A549 (cell line): ENCODE data around the gene PSMC3IP. TPM values are rescaled to one million over a fixed set of nuclear protein-coding genes. Genes with fewer than 3 reads are reported as not detected.

Source experiments
- ATAC-seq, 2 experiments: fragments of 200-7000 bp in 1 of 2; fragments of >200 bp in 1 of 2; cut with Nextera tagmentation in 1 of 2; cut with Tn5 transposase in 1 of 2; 3 replicates each; pipeline versions ENCODE4 v1.8.0 to v1.9.1; 2018 to 2020; ENCODE audit warnings: mild to moderate bottlenecking in 1 of 2, moderate library complexity in 1 of 2
- CTCF ChIA-PET: fragments of 300-600 bp; sonication (Branson Sonifier 250); formaldehyde crosslinking; extraction: SDS; loops from one replicate; lab custom pipeline; 2021; ENCODE audit warnings: antibody characterized with exemption, inconsistent platforms; lab: Yijun Ruan, JAX
- POLR2A ChIA-PET: fragments of 350-600 bp; formaldehyde crosslinking; extraction: SDS; loops from one replicate; lab custom pipeline; 2021; ENCODE audit warnings: antibody characterized with exemption, inconsistent platforms; lab: Yijun Ruan, JAX
- DNase-seq, 2 experiments: peaks; one replicate each; pipeline versions ENCODE4 v3.0.0 to v3.0.0-alpha.2; 2011 to 2016; ENCODE audit warnings: low read depth in 1 of 2, low spot score in 1 of 2
- FAIRE-seq: peaks from 2 replicates; lab custom pipeline; 2011; peaks lifted over from hg19 to GRCh38; lab: Jason Lieb, UNC
- H3K27ac ChIP-seq, 2 experiments: fragments of >200 bp; sonication (Bioruptor Twin); formaldehyde crosslinking; 3 replicates each; pipeline ENCODE4 v1.5.1; 2016 to 2017
- H3K4me1 ChIP-seq: fragments of >200 bp; sonication (Bioruptor Twin); formaldehyde crosslinking; 3 replicates; pipeline ENCODE4 v1.6.1; 2016
- H3K4me2 ChIP-seq: fragments of >200 bp; sonication (Bioruptor Twin); formaldehyde crosslinking; 3 replicates; pipeline ENCODE4 v1.6.1; 2016
- H3K4me3 ChIP-seq: fragments of >200 bp; sonication (Bioruptor Twin); formaldehyde crosslinking; 3 replicates; pipeline ENCODE4 v1.5.1; 2016
- H3K9me3 ChIP-seq: fragments of >200 bp; sonication (Bioruptor Twin); formaldehyde crosslinking; 3 replicates; pipeline ENCODE4 v1.6.1; 2016
- BCL3 ChIP-seq: fragments of >200 bp; sonication (Bioruptor Twin); formaldehyde crosslinking; IDR thresholded peaks from 3 replicates; pipeline ENCODE4 v1.6.1; 2016
- CBX2 ChIP-seq: fragments of 200-600 bp; sonication (generic); IDR thresholded peaks from 2 replicates; pipeline ENCODE4 v1.6.1; 2016; ENCODE audit warnings: low read depth, mild to moderate bottlenecking, borderline replicate concordance
- CHD4 ChIP-seq: fragments of 200-600 bp; sonication (generic); IDR thresholded peaks from 2 replicates; pipeline ENCODE4 v1.6.1; 2016; ENCODE audit warnings: antibody characterized with exemption, mild to moderate bottlenecking, borderline replicate concordance
- EHF ChIP-seq: fragments of 250-450 bp; sonication (Bioruptor Pico); IDR thresholded peaks from 2 replicates; pipeline ENCODE4 v1.5.0; 2020; ENCODE audit warnings: mild to moderate bottlenecking
- ELK1 ChIP-seq: fragments of 150-350 bp; IDR thresholded peaks from 2 replicates; pipeline ENCODE4 v1.6.1; 2014; ENCODE audit warnings: low read depth, mild to moderate bottlenecking, low read length
- ESRRA ChIP-seq: fragments of 150-350 bp; IDR thresholded peaks from 2 replicates; pipeline ENCODE4 v1.6.1; 2014; ENCODE audit warnings: mild to moderate bottlenecking, low read length, borderline replicate concordance
- FOSL2 ChIP-seq, 2 experiments: fragments of 450-650 bp in 1 of 2; fragments of >200 bp in 1 of 2; sonication (Bioruptor Twin) in 1 of 2; formaldehyde crosslinking; IDR thresholded peaks; 2 replicates each; pipeline versions ENCODE4 v1.5.0 to v1.6.1; 2016 to 2020; ENCODE audit warnings: mild to moderate bottlenecking in 1 of 2, moderate library complexity in 1 of 2
- FOXS1 ChIP-seq: fragments of 250-450 bp; sonication (Bioruptor Pico); IDR thresholded peaks from 2 replicates; pipeline ENCODE4 v1.5.0; 2020; ENCODE audit warnings: mild to moderate bottlenecking, moderate library complexity
- HES2 ChIP-seq: fragments of >200 bp; sonication (Bioruptor Twin); formaldehyde crosslinking; IDR thresholded peaks from 2 replicates; pipeline ENCODE4 v1.6.1; 2016
- HEYL ChIP-seq: fragments of 250-450 bp; sonication (Bioruptor Pico); IDR thresholded peaks from 2 replicates; pipeline ENCODE4 v1.8.0; 2021; ENCODE audit warnings: mild to moderate bottlenecking, moderate library complexity
- HMGXB4 ChIP-seq: fragments of 250-450 bp; sonication (Bioruptor Pico); IDR thresholded peaks from 2 replicates; pipeline ENCODE4 v1.5.0; 2021; ENCODE audit warnings: mild to moderate bottlenecking, moderate library complexity, borderline replicate concordance
- HOXB13 ChIP-seq: fragments of 250-450 bp; sonication (Bioruptor Pico); IDR thresholded peaks from 2 replicates; pipeline ENCODE4 v1.5.0; 2020; ENCODE audit warnings: low read depth, mild to moderate bottlenecking, moderate library complexity
- HOXB5 ChIP-seq: fragments of 250-450 bp; sonication (Bioruptor Pico); IDR thresholded peaks from 2 replicates; pipeline ENCODE4 v1.5.0; 2020; ENCODE audit warnings: mild to moderate bottlenecking, moderate library complexity
- JUN ChIP-seq, 2 experiments: fragments of >200 bp; sonication (Bioruptor Twin); formaldehyde crosslinking; IDR thresholded peaks; 2 replicates in 1 of 2; 3 replicates in 1 of 2; pipeline ENCODE4 v1.6.1; 2016 to 2017
- KDM5A ChIP-seq: fragments of 200-600 bp; sonication (generic); IDR thresholded peaks from 2 replicates; pipeline ENCODE4 v1.6.1; 2016; ENCODE audit warnings: antibody characterized with exemption, mild to moderate bottlenecking
- MAX ChIP-seq: IDR thresholded peaks from 2 replicates; pipeline ENCODE4 v1.6.1; 2012
- NR3C1 ChIP-seq: fragments of >200 bp; sonication (Bioruptor Twin); formaldehyde crosslinking; IDR thresholded peaks from 3 replicates; pipeline ENCODE4 v1.6.1; 2017
- PBX3 ChIP-seq: IDR thresholded peaks from 2 replicates; pipeline ENCODE4 v1.6.1; 2012
- PHF8 ChIP-seq: fragments of 200-600 bp; sonication (generic); IDR thresholded peaks from 2 replicates; pipeline ENCODE4 v1.6.1; 2016; ENCODE audit warnings: low read depth, mild to moderate bottlenecking, antibody characterized with exemption, moderate library complexity, borderline replicate concordance
- POLR2A ChIP-seq: IDR thresholded peaks from 2 replicates; pipeline ENCODE4 v1.6.1; 2012; ENCODE audit warnings: mild to moderate bottlenecking, low read length
- POLR2AphosphoS2 ChIP-seq: conservative IDR thresholded peaks from 2 replicates; pipeline ENCODE4 v1.6.1; 2012; ENCODE audit warnings: low read length, improper control_type of control experiment, inconsistent platforms
- RAD21 ChIP-seq, 2 experiments: fragments of >200 bp in 1 of 2; sonication (Bioruptor Twin) in 1 of 2; formaldehyde crosslinking in 1 of 2; IDR thresholded peaks in 1 of 2; conservative IDR thresholded peaks in 1 of 2; 2 replicates in 1 of 2; 3 replicates in 1 of 2; pipeline ENCODE4 v1.6.1; 2012 to 2018; ENCODE audit warnings: inconsistent platforms in 1 of 2
- RFX5 ChIP-seq: fragments of 450-650 bp; IDR thresholded peaks from 2 replicates; pipeline ENCODE4 v1.7.1; 2014; ENCODE audit warnings: antibody characterized with exemption, mild to moderate bottlenecking, moderate library complexity
- SREBF2 ChIP-seq: fragments of 450-650 bp; IDR thresholded peaks from 2 replicates; pipeline ENCODE4 v1.6.1; 2014; ENCODE audit warnings: mild to moderate bottlenecking, moderate library complexity
- TP53 ChIP-seq: fragments of 250-450 bp; sonication (Bioruptor Pico); IDR thresholded peaks from 2 replicates; pipeline ENCODE4 v1.5.0; 2021; ENCODE audit warnings: mild to moderate bottlenecking, moderate library complexity
- ZC3H11A ChIP-seq: fragments of 450-650 bp; IDR thresholded peaks from 2 replicates; pipeline ENCODE4 v1.6.1; 2014; ENCODE audit warnings: antibody characterized with exemption, mild to moderate bottlenecking
- ZFP36 ChIP-seq: fragments of 450-650 bp; IDR thresholded peaks from 2 replicates; pipeline ENCODE4 v1.6.1; 2014; ENCODE audit warnings: borderline replicate concordance; ENCODE audit not compliant: partially characterized antibody
- ZSCAN20 ChIP-seq: fragments of 250-450 bp; sonication (Bioruptor Pico); IDR thresholded peaks from 2 replicates; pipeline ENCODE4 v1.8.0; 2022; ENCODE audit warnings: mild to moderate bottlenecking, moderate library complexity
- WGBS: methylation state at CpG from one replicate; pipeline ENCODE4 v1.1.6; 2017; ENCODE audit errors: missing lambda C conversion rate; 5-methylcytosine and 5-hydroxymethylcytosine counted together
- polyA plus RNA-seq, 4 experiments: library from polyadenylated mRNA; depleted of rRNA in 3 of 4; stranded (reverse); fragments of >200 nt; fragmentation: RNase III in 1 of 4; extraction: RNeasy Plus Mini Kit Qiagen cat#74134 plus additional on column Dnase treatment in 1 of 4; gene quantifications; 2 replicates in 3 of 4; 3 replicates in 1 of 4; pipeline ENCODE4 v1.2.3, GENCODE V29; 2011 to 2017

The PSMC3IP gene
- polyA plus RNA-seq, 2 of the 4 experiments (the other 2 are of a cell fraction): 26.1 to 37.9 TPM

GRCh38 chr17:42577532-42578281 is at the start of gene PSMC3IP (continued):
- TF ChIP-seq PBX3: 0 out of 2 replicates have a peak, but pooled peaks have one; percentile 29
- TF ChIP-seq RAD21 (conservative IDR thresholded peaks at IDR 0.05 in 1 of 2, IDR thresholded peaks at IDR 0.05 in 1 of 2): 0 out of 5 replicates have a peak, but pooled peaks of 1 of the 2 experiments have one; percentile 14
- TF ChIP-seq SREBF2: no peak
- TF ChIP-seq HMGXB4: peak; percentile 76; the same call in 1 of the 2 replicates
- no peak for TF ChIP-seq ZSCAN20 (CRISPR knock-in tag)
- no peak for TF ChIP-seq CHD4
- TF ChIP-seq PHF8: peak; percentile 70; the same call in 1 of the 2 replicates
- no peak for TF ChIP-seq FOSL2 (IDR thresholded peaks at IDR 0.05)
- peak; percentile 27 for TF ChIP-seq FOSL2 (CRISPR knock-in tag; IDR thresholded peaks at IDR 0.05)
- no peak for TF ChIP-seq ELK1
- no peak for TF ChIP-seq HES2
- no peak for TF ChIP-seq EHF (CRISPR knock-in tag)
- TF ChIP-seq HEYL (CRISPR knock-in tag): no peak
- peak; percentile 93 for TF ChIP-seq MAX
- TF ChIP-seq BCL3: peak; percentile 77; the same call in 1 of the 3 replicates
- TF ChIP-seq TP53: no peak
- TF ChIP-seq, all 56 proteins: peak for 17

- Histone ChIP-seq H3K4me2 (peak overlapping the region; percentile 37), H3K4me3 (no peak overlapping the region), H3K4me1 (peaks cover 15% of the 10 kb centered on the region), H3K9me3 (no peaks in the 10 kb centered on the region), H3K27ac (peak overlapping the region; percentile 52 to 70; a peak in 5 of 6 replicates)
- peak; percentile 80 to 86 for DNase-seq
- ChIA-PET POLR2A (interaction anchor here (0.5 to 1.4 kb wide), 6 partner anchors 28 to 55 kb away, joined by 3 to 10 read pairs (median 5); partner anchors contain the start of genes PLEKHH3 and TUBG2), CTCF (interaction anchor here (0.7 to 4.3 kb wide), 16 partner anchors 9 to 140 kb away, joined by 3 to 25 read pairs (median 5); partner anchors contain the start of genes PLEKHH3, PSMC3IP and RAMP2)
- peak; percentile 85 to 90 for ATAC-seq
- peak; percentile 84 for FAIRE-seq
- WGBS: 50% methylated on average over 7 of the region's 7 CpGs
- no peak for TF ChIP-seq JUN (IDR thresholded peaks at IDR 0.05)
- TF ChIP-seq NR3C1: no peak
- no peak for TF ChIP-seq ELK1
- no peak for TF ChIP-seq HOXB13 (CRISPR knock-in tag)
- TF ChIP-seq HEYL (CRISPR knock-in tag): no peak
- TF ChIP-seq ZC3H11A: no peak
- no peak for TF ChIP-seq RFX5
- TF ChIP-seq ZFP36: no peak
- TF ChIP-seq FOXS1 (CRISPR knock-in tag): no peak
- TF ChIP-seq CBX2: no peak
- TF ChIP-seq POLR2AphosphoS2: no peak
- no peak for TF ChIP-seq ZSCAN20 (CRISPR knock-in tag)
- no peak for TF ChIP-seq POLR2A
- peak; percentile 46; the same call in 1 of the 2 replicates for TF ChIP-seq MAX
- no peak for TF ChIP-seq EHF (CRISPR knock-in tag)
- no peak for TF ChIP-seq HOXB5 (CRISPR knock-in tag)
- TF ChIP-seq ESRRA: no peak
- TF ChIP-seq KDM5A: no peak
Measured at GRCh38 chr17:42623732-42624596, 46.4 kb upstream of the PSMC3IP start.
